Suppressor macrophage treated with lipopolysaccharide for 4 hours (primary cell): Measurements from ENCODE around the gene VSX1.
A peak's percentile ranks its signal among the peaks of the same experiment; 100 is the strongest.

Source experiments
- DNase-seq: peaks from one replicate; pipeline ENCODE4 v3.0.0-alpha.2; 2020

The VSX1 gene

DNA sequence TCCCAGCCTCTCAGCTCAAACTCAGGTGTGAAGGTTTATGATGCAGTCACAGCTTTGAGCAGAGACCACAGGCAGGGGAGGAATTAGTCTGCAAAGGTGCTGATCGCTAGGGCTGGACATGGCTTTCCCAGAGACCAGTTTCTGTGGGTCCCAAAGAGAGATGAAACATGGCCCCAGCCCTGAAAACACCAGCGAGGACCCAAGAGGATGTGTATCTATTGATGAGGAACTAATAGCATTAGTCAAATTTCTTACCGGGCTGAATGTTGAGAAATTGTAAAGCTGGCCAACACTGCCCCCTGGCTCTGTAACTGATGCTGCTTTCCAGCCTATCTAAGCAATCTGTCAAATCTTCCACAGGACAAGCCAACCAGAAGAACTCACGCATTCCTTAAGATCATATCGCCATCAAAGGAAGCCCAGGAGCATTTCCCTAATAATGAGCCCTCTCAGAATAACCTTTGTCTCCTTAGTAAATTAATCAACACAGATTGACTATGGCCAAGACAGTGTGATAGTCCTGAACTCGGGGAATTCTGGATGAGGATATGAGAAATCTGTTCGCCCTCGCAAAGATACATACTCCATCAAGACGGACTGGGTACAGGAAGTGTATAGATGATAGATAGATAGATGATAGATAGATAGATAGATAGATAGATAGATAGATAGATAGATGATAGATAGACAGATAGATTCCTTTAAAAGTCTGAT, 16.2 kb downstream of the VSX1 start:
- DNase-seq: peak; percentile 64

DNA sequence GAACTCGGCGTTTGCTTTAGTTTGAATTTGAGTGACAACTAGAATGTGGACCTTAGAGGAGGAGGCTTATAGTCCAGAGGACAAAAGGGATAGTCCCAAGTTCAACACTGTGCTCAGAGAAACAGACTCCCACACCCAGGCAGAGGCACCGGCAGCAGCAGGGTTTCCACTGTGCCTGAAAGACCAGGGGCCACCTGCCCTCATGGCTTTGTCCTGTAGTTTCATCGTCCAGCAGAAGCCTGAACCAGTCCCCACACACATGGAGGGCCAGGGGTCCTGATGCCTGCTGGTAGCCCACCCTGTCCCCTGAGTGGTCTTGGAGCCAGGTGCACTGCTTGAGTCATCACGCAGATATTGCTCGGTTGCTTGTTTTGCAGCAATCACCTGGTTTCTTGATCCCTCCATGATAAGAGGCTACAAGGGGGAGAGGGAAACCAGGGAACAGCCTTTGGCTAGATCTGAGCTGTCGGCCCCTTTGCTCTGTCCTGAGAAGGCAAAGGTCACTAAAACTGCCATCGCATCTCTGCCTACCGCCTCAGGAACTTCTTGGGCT, 16.8 kb downstream of the VSX1 start:
- no peak for DNase-seq

DNA sequence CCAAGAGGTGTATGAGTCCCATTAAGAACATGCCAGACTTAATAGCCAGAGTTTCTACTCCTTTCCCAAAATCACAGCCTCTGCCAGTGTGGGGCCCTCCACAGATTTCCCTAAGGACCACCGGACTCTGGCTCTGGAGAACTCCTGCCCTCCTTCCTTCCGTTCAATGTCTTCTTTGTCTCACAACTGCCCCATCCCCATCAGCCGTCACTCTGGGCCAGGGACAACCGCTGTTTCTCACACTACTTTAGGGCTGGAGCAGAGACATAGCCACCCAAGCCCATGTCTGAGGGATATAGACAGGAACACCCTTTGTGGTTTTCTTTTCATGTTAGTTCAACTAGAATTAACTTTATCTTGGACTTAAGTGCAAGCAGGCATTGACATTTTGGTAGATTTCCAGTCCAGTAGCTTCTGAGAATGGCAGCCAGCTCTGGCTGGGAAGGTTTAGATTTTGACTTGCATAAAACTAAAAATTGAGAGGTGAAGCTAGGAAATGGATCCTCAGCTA, 17.3 kb downstream of the VSX1 start:
- no peak for DNase-seq

DNA sequence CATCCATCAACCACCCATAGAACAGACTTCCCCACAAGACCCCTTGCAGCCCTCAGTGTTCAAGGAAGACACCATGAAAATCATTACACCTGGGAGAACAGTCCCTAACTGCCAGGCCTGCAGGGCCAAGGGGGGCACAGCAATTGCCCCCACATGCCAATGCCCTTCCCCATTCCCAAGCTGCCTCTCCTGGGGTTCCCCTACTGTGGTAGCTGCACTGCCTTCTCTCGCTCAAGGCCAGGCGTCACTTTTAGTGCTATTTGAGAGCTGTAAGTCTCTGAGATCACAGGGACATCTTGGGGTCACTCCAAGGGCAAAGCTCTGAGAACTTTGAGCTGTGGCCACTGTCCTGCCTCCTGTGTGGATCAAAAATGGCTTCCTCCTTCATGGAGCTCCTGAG, 18.0 kb downstream of the VSX1 start:
- no peak for DNase-seq

DNA sequence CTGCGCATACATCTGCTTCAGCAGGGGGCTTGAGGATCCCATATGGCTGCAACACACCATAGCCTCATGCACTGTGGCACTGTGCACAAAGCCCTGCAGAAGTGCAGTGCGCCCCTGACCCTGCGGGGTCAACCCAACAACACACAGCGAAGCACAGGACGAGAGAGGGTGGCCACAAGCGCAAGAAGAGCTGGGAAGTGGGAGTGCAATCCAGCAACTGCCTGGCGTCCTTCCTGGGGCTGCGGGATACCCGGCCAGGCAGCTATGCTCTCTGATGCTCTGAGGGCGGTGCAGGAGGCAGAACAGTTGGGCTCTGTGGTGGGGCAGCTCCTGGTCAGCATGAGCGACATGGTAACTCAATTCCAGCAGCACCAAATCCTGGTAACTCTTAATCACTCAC, 18.4 kb downstream of the VSX1 start:
- DNase-seq: no peak

DNA sequence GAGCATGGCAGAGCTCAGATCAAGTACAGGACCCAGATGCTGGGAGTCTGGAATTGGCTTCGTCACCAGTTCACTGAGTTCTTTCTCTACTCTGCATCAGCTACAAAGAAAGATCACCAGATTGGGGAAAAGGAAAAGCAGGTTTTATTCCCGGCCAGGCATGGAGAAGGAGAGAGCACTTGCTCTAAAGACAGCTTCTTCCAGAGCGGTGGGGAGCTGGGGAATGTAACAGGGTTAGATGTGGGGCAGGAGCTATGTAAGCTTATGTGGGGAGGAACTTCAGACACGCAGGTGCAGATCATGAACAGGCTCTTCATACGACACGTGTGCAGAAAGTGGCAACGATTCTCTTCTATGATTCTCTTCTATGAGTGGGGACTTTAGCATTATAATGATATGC, 19.1 kb downstream of the VSX1 start:
- no peak for DNase-seq

DNA sequence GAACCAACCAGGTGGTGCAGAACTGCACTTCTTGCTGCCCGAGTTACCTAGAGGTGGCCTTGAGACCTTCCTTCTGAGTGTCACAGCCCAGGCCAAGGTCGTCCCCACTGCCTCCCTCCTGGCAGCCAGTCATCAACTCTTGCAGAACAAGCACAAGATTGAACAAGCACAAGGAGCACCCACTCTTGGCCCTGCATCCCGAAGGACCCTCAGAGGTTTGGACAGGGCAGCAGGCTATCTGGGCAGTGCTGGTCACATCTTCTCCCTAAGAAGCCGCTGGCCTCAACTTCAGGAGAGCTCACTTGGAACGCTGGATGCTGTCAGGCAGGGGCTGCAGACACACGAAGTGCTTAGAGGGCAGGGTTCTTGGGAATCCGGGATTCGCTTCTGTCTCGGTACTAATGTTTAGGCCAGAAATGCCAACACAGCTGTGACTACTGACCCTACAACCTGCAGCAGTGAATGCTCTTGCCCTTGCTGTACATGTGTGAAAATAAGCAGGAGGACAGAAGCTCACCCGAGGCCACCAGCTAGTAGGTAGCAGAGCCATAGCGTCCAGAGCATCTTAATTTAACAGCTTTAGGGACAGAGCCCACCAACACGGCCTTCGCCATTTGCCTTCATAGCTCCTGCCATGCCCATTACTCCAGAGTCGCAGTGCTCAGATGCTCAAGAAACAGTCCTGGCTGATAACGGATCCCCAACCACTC, 20.0 kb downstream of the VSX1 start:
- DNase-seq: no peak

DNA sequence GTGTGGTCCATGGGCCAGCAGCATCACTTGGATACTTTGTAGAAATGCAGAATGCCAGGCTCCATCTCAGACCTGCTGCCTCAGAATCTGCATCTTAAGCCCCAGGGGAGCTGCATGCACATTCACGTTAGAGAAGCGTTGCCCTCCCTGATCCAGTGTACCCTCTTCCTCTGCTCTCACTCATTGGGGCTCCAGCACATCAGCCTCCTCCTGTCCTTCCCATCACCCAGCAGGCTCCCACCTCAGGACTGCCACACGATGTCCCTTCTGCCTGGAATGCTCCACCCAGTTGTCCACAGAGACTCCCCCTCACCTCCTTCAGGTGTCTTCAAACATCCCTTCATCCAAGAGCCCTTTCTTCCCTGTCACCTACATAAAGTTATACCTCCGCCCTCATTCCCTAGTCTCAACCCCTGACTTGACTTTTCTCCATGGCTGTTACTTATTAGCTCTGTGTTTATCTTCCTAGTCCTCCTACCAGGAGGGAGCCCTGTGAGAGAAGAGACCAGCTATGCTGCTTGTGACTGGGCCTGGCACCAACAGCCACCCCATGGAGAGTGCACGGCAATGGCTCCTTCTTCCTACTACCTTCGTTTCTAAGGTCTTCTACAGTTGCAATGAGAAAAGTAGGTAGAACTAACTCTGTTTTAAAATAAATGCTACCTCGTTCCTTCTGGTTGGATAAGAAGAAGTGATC, 20.7 kb downstream of the VSX1 start:
- no peak for DNase-seq

DNA sequence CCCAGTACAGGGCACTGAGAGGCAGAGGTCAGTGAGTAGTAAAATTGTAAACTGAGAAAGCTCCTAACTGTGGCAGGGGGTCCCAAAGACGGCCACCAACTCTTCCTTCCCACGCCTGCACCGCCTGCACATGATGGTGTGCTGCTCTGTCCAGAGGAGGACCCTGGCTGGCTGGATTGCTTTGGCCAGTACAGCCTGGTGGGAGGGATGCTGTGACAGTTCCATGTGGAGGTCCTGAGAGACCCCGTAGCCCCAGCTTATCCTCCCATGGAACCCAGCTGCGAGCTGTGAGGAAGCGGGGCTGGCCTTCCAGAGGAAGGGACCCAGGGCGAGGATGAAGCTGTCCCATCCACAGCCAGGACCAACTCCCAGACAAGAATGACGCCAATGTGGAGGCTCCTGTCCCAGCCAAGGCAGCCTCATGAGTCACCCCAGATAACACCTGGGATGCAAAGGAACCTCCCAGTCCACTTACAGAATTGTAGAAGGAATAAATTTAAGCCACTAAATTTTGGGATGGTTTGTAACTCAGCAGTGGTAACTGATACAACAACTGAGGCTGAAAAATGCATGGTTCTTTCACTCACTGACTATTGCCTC, 22.0 kb downstream of the VSX1 start:
- DNase-seq: no peak

DNA sequence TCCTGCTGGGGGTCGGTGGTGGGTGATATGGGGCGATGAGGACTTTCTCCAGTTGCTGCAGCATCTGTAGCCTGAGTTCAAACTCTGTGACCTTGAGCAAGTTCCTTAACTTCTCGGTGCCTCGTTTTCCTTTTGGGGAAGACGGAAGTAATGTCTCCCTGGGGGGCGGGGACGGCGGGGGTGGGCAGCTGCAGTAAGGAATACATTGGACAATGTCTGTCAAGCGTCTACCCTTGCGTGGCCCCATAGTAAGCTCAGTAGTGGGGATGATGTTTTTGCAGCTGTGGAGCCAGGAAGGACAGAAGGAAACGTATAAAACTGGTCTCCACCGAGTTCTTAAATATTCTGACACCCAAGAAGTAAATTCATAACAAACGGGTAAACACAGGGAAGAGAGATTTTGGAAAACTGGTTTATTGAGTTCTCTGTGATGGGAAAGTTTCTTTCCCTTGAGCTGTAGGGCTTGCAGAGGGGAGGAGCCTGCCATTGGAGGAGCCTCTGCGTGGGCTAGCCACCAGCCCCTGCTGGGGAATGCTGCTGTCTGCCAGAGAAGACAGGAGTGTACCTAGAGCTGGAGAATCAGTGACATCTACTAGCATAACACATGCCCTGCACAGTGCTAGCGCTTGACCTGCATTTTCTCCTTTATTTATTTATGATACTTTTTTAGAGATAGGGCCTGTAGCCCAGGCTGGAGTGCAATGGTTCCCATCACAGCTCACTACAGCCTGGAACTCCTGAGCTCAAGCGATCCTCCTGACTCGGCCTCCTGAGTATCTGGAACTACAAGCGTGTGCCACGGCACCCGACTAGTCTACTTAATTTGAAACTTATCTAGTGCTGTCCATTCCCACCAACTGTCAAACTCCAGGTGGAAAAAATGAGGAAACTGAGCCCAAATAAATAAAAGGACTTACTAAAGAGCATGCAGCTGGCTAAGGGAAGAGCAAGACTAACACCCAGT, 22.8 kb downstream of the VSX1 start:
- peak; percentile 21 for DNase-seq

DNA sequence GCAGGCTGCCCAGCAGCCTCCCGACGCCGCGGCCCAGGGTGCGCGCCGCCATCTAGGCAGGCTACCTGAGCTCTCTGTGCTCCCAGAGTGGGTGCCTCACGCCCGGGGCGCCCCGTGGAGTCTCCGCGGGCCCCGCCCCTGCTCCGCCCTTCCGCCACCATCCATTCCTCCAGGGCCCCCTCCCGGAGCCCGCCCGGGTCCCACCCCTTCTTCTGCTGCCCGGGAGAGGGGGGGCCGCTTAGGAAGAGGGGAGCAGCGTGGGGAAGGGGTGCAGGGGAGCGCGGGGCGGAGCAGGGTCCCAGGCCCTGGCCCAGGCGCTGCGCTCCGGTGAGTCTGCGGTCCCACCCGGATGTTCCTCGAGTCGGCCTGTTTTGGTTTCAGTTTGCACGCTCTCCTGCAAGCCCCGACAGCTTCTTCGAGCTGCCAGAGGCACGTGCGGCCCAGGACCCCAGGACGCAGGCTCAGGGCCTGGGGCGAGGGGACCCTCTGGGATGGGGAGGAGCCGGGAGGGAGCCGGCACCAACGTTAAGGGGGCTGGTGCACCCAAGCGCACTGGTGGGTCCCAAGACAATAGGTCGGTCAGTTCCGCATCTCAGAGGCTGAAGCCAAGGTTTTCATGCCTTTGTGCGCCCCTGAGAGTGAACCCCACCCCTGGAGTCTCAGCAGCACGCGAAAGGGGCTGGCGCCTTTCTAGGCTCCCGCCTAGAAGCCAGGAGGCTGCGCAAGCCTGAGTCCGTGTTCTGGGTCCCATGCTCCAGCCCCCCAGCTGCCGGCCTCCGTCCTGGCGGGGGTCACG, 23.7 kb downstream of the VSX1 start, which contains the start of gene ACSS1:
Gene ACSS1 (minus strand): TSS at position 89 of the 796 bp plus-strand sequence. CDS start 37 bp downstream, at position 52.
- peak; percentile 50 for DNase-seq

DNA sequence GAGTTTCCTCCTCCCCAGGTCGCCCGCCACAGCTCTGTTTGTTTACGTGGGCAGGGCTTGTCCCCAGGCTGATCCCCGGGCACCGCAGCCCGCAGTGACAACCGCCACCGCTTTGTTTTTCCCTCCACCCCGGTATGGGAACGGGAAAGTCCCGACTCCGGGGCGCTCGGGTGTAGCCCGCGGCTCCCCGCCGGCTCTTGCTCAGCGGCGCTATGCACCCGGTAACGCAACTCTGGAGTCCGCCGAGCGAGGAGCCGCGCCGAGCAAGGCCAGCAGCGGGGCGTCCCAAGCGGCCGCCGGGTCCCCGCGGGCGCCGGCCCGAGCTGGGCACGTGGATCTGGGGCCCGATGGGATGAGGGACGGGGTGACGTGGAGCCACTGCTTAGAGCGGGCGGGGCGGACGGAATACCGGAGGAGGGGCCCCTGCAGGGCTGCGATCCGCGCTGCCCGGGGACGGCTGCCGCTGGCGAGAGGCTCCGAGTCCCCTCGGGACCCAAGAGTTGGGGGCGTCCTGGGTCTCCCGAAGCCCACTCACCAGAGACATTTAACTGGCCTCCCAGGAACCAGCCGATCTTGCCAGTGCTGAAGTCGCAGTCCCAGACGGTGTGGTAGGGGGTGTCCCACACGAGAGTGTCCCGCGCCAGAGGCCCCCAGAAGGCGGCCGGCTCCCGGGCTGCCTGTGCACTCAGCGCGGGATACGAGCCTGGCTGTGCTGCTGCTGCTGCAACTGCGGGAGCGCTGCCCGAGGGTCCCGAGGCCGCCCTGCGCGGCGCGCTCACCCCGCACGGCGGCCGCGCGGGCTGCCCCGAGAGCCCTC, 24.5 kb downstream of the VSX1 start:
- peak; percentile 72 for DNase-seq

DNA sequence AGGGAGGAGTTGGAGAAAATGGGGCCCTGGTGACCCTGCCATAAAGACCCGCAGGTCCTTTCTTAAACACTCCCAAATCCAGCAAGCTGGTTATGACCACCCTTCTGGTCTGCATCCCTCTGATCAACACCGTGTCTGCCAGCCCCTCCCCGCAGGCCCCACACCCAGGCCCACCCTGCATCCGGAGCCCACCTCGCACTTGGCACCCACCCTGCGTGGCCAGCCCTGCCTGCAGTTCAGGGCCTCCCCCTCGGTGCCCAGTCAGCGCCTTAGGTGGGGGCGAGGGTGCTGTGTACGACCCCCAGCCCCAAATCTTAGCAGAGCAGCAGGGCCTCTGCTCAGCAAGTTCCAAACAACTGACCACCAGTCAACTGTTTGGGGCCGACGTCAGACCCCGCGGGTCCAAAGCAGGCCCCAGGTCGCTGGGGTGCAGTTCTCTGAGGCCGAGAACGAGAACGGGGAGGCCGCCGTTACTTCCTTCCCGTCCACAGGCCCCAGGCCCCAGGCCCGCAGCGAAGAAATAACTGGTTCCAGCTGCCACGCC, 25.2 kb downstream of the VSX1 start:
- DNase-seq: no peak

DNA sequence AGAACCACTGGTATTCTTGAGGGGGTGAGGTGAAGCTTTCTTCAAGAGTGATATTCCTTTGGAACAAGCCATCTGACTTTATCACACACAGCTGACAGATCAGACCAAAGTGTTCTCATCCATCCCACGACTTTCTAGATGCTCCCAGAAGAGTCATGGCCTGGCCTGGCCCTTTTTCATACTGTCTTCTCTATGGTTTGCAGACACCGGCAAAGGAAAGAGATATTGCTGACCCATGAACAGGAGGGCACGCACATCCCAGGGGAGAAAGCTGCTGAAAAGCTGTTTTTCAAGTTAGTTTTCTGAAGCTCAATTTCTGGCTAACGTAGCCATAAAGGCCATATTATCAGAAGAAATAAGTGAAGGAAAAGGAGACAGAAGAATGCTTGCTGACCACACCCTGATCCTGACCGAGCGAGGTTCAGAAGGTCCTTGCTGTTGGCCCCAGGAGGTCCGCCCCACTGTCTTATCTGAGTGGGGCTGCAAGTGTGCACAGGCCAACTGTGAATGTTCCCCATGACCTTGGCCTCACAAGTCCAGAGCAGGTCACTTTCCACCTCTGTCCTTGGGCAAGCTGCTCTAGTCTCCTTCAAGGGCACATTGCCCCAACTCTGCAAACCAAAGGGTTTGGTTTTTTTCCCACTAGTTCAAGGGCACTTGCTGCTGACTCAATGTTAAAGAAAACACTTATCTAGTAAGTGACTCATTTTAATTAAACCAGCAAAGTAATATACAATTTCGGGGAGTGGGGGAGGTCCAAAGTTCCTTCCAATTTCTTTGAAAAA, 26.0 kb downstream of the VSX1 start:
- DNase-seq: no peak

DNA sequence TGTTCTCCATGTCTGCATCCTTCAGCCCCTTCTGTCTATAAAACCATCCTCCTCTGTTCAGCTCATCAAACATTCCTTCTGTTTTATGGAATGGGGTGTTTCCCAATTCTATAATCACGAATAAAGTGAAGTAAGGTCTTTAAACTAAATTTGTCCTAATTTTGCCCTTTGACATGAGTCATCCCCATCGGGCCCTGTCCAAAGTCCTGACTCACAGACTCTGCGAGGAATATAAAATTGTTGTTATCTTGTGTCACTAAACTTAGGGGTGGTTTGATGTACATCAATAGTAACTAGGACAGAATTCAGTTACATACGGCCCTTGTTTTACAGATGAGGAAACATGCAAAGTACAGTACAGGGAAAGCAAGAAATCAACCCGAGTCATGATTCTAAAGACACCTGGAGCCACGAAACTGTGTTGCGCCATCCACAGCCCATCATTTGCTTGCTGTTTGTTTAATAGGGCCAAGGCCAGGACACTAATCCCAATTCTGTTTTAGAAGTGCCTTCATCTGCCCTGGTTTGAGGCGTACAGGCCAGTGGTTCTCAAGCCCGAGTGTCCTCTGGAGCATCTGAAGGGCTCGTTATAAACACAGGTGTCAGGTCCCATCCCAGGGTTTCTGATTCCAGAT, 26.8 kb downstream of the VSX1 start:
- peak; percentile 23 for DNase-seq

DNA sequence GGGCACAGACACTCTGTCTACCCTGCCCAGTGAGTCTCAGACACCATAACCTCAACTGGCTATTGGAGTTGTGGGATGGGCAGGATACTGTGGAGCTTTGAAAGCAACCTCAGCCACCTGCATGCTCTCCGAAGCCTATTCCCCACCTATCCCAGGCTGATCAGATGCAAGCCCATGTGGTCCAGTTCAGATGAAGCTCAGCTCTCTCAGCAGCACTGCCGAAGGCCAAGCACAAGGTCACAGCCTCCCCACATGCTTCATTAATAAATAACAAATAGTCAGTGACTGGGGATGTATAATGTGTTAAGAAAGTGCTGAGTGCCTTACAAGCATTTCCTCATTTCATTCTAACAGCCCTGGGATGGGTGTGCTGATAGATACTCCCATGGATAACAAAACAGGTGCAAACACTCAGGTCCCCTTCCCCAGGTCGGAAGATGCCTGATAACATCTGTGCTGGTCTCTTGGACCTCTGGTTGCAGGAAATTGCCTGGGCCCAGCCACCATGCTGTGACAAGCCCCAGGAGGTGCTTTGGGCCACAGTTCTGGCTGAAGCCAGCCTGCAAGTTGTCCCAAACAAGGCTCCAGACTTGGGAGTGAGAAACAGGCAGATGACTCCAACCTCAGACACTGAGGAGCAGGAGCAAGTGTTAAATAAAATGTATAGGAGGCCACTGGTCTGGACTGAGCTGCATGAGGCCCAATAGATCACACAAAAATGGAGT, 27.7 kb downstream of the VSX1 start:
- no peak for DNase-seq

DNA sequence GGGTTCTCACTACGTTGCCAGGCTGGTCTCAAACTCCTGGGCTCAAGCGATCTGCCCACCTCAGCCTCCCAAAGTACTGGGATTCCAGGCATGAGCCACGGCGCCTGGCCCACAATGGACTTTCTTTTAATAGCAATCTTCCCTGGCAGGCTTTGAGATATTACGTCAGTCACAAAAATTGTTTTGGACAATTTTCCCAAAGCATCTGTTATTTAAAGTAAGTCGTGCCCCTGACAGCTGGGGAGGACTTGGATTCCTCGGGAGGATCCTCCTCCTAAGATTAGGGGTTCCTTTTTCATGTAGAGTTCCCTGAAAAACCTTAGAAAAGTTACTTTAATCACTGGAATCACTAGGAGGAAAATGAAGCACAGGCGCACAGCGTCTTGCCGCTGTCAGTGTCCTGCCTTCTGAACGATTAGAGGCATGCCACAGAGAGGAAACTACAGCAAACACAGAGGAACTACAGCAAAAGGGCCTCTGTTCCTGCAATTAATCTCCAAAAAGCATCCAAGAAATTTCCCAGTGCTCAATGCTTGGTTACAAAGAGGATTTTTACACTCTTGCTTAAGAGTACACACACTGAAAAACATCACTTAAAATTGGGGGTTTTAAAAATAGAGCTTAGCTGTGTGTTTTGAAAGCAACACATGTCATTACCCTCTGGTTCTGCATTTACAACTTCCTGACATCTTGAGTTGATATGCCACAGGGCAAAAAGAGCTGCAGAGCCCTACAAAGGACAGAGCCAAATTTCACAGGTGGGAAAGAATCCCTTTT, 28.5 kb downstream of the VSX1 start:
- peak; percentile 5 for DNase-seq
